Measurements from ENCODE around the gene MBIP.

The MBIP gene

DNA sequence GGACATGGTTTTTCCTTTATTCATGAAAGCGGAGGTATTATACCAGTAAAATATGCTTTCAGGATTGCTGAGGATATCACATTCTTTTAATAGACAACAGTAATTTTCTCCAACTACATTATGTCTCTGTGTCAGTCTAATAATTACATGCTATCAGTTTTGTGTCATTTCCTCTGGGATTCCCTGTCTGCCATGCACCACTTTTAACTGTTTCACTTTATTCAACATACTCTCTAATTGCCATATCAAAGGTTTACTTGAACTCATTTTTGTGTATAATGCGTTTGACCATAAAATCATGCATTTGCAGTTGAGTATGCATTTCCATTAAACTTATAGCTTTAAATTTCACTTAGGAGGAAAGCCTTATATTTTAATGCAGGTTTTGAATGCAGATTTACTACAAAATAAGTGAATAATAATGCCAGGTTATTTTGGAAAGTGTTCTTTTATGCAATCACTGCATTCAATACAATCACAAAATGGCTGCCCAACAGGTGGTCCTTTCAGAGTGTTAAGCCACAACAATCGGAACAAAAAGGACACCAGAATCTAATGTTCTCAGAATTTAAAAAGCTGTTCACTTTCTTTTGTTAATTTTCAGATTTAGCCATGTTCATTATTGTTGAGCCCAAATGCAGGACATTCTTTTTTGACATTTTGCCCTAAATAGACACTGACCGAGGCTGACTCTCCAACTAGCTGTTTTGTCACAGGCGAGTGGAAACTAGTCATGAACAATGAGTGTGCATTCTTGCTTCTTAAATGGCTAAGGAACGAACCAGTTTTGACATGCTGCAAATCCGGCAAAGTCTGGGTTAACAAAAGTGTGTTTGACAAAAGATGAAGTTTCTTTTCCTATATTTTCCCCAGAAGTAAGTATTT, 40.9 kb downstream of the MBIP start:
- no peak for TF ChIP-seq ZFX (IDR thresholded peaks at IDR 0.05)
- TF ChIP-seq, protein P1, sequence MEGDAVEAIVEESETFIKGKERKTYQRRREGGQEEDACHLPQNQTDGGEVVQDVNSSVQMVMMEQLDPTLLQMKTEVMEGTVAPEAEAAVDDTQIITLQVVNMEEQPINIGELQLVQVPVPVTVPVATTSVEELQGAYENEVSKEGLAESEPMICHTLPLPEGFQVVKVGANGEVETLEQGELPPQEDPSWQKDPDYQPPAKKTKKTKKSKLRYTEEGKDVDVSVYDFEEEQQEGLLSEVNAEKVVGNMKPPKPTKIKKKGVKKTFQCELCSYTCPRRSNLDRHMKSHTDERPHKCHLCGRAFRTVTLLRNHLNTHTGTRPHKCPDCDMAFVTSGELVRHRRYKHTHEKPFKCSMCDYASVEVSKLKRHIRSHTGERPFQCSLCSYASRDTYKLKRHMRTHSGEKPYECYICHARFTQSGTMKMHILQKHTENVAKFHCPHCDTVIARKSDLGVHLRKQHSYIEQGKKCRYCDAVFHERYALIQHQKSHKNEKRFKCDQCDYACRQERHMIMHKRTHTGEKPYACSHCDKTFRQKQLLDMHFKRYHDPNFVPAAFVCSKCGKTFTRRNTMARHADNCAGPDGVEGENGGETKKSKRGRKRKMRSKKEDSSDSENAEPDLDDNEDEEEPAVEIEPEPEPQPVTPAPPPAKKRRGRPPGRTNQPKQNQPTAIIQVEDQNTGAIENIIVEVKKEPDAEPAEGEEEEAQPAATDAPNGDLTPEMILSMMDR (conservative IDR thresholded peaks at IDR 0.05): no peak
- no peak overlapping the region for H3K27ac ChIP-seq

DNA sequence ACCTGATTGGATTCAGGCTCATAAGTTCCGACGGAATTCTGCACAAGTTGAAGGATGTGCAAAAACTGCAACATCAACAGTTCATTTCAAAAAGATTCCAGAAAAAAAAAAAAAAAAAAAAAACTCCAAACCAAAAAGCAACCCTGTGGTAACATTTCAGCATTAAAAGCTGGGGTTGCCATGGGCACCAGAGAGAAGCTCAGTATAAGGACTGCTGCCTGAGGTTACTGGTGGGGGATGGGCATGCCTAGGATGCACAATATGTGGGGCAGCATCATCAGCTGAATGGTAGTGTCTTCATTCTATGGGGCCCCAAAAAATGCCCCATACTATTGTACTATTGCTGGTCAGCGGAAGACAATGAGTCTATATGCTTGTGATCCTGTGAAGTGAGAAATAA, 44.7 kb downstream of the MBIP start:
- no peak overlapping the region for H3K27ac ChIP-seq
- TF ChIP-seq ZFX (IDR thresholded peaks at IDR 0.05): no peak
- TF ChIP-seq, protein P1 (conservative IDR thresholded peaks at IDR 0.05): no peak

DNA sequence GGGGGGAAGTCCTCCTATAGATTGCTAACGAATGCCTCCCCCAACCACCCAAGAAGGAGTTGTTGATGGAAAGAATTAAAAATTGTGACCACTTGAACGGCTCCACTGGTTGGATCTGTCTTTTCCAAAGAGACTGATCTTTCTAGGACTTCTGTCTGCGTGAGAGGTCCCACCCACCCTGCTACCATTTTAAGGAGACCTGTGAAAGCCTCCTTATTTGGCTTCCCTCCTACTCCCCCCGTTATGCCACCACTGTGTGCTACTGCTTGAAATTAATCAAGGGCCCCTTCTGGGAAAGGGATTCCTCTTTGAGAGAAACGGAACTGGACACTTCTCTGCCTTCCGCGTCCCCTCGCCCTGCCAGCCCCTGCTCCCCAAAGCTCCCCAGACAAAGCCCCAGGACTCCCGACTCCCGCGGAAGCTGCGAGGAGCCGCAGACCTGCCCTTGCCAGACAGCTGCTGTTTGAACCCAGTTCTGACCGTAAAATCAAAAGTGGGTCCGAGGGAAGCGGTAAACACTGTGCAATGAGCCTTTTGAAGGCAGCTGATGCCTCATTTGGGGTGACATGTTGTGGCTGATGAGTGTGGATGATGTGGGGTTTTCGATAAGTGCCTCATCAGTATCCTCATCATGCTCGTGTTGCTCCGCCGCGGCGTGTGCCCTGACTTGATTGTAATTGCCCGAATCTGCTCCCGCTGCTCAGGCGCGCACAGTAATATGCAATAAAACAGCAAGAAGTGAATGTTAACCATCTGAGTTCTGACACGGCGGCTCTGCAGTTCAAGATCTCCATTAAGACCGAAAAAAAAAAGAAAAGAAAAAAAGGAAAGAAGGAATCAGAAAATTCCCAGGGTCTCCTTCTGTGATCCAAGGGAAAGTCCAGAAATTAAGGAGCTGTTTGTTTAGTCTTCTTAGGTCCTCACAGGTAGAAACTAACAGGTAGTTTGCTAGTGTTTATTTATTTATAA, 48.2 kb downstream of the MBIP start:
- TF ChIP-seq, protein P1 (conservative IDR thresholded peaks at IDR 0.05): no peak
- no peak for TF ChIP-seq ZFX (IDR thresholded peaks at IDR 0.05)
- H3K27ac ChIP-seq: no peak overlapping the region

DNA sequence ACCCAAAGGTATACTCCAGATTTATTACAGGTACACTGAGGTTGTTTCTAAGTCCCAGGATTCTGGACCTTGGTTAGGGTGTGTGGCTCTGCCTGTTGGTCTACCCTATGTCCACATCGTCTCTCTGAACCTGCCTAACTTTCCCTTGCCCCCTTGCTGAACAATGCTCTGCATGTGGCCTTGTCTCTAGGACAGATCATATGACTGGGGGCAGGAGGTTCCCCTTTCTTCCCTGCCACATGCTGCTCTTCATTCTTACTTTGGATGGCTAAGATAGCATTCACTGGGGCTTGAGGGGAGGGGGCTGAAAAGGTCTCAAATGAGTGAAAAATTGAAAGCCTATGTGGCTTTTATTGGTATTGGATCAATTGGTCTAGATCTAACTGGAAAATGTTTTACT, 49.2 kb downstream of the MBIP start:
- no peak for TF ChIP-seq ZFX (IDR thresholded peaks at IDR 0.05)
- TF ChIP-seq, protein P1 (conservative IDR thresholded peaks at IDR 0.05): no peak
- no peak overlapping the region for H3K27ac ChIP-seq

DNA sequence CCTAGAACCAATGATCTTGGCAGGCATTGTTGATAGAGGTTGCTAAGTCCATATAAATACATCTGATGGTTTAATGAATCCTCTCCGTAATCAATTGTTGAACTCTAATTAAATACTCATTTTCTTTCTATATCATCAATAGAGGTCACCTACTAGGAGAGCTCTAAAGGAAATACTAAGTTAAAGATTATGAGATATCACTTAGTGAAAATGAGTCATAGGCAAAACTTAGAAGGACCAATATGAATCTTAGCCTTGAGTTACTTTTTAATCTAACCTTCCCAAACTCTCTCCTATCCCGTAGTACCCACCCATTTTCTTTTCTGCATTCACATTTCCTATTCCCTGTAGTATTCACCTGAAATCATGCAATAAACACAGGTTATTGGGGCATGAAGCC, 50.2 kb downstream of the MBIP start:
- TF ChIP-seq, protein P1 (conservative IDR thresholded peaks at IDR 0.05): no peak
- no peak for TF ChIP-seq ZFX (IDR thresholded peaks at IDR 0.05)
- no peak overlapping the region for H3K27ac ChIP-seq

DNA sequence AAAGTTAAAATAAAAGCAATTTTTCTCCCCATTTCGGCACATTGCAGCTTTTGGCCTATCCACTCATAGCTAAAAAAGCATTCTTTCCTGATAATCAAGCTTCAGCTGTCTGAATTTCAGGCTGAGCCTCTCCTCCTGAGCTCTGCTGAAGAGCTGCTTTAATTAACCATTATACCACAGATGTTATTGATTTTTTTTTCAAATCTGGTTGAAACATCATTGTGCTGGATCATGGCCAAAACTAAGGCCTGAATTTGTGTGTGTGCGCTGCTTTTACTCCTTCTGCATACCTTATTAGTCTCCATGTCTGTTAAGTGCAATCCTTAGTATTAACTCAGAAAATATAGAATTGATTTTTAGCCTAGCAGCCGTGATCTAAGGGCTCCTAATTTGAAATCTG, 52.3 kb downstream of the MBIP start:
- TF ChIP-seq, protein P1 (conservative IDR thresholded peaks at IDR 0.05): no peak
- no peak overlapping the region for H3K27ac ChIP-seq

DNA sequence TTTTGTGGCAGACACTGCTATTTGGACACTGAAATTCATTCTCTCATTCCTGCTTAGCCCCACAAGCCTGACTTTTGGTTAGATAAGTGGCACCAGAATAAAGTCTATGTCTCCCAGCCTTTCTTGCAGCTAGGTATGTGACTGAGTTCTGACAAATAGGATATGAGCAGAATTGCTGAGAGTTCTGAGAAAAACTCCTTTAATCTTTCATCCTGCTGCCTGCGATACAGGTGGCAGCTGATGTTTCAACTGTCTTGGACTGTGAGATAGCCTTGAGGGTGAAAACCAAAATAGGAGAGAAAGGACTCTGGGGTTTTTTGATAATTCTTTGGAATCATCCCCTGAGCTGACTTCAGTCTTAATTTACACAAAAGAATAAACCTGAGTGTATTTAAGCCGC, 55.8 kb downstream of the MBIP start:
- TF ChIP-seq, protein P1 (conservative IDR thresholded peaks at IDR 0.05): no peak
- TF ChIP-seq ZFX (IDR thresholded peaks at IDR 0.05): no peak
- no peak overlapping the region for H3K27ac ChIP-seq

Measured in C4-2B (cell line).